Stomach (tissue), 9 donors: ENCODE results near the gene TREML1. TPM values are rescaled to one million over a fixed set of nuclear protein-coding genes. Genes with fewer than 3 reads are reported as not detected.

Source experiments
- DNase-seq, 2 donors: peaks; one replicate each; pipeline versions ENCODE4 v3.0.0 to v3.0.0-alpha.2; 2013 to 2019
- H3K27ac ChIP-seq, 5 donors: fragments of 200-600 bp in 4 of 5; sonication (generic) in 4 of 5; one replicate each; pipeline ENCODE4 v1.5.1; 2013 to 2019; ENCODE audit warnings: mild to moderate bottlenecking in 1 of 5, moderate library complexity in 1 of 5
- H3K27me3 ChIP-seq, 3 donors: fragments of 200-600 bp; sonication (generic); one replicate each; pipeline ENCODE4 v1.5.1; 2017 to 2019; ENCODE audit warnings: mixed run types in 1 of 3
- H3K36me3 ChIP-seq, 4 donors: fragments of 200-600 bp; sonication (generic); 1 replicate in 3 of 4; 2 replicates in 1 of 4; pipeline ENCODE4 v1.5.1; 2016 to 2019
- H3K4me1 ChIP-seq, 4 donors: fragments of 200-600 bp; sonication (generic); one replicate each; pipeline ENCODE4 v1.5.1; 2016 to 2019
- H3K4me3 ChIP-seq, 4 donors: fragments of 200-600 bp; sonication (generic) in 3 of 4; one replicate each; pipeline ENCODE4 v1.5.1; 2016 to 2019; ENCODE audit warnings: mild to moderate bottlenecking in 1 of 4
- H3K9me3 ChIP-seq, 4 donors: fragments of 200-600 bp; sonication (generic); one replicate each; pipeline ENCODE4 v1.5.1; 2016 to 2019
- CTCF ChIP-seq, 7 experiments: fragments of 450-650 bp in 4 of 7; fragments of 200-600 bp in 3 of 7; sonication (generic) in 3 of 7; IDR thresholded peaks; one replicate each; pipeline ENCODE4 v1.5.1; 2016 to 2019; ENCODE audit warnings: antibody characterized with exemption in 7 of 7, control low read depth in 2 of 7, mild to moderate bottlenecking in 1 of 7
- EP300 ChIP-seq: sonication (generic); formaldehyde crosslinking; IDR thresholded peaks from one replicate; pipeline ENCODE4 v1.6.1; 2017; ENCODE audit warnings: antibody characterized with exemption
- POLR2A ChIP-seq, 4 donors: fragments of 450-650 bp; IDR thresholded peaks; one replicate each; pipeline ENCODE4 v1.6.1; 2016; ENCODE audit warnings: antibody characterized with exemption in 4 of 4, control low read depth in 2 of 4, mild to moderate bottlenecking in 1 of 4, moderate library complexity in 1 of 4
- POLR2AphosphoS5 ChIP-seq, 3 donors: sonication (generic); formaldehyde crosslinking; IDR thresholded peaks; one replicate each; pipeline ENCODE4 v1.6.1; 2016; ENCODE audit warnings: antibody characterized with exemption in 3 of 3
- WGBS, 5 donors: extraction: QIAGEN DNeasy Blood & Tissue Kit in 3 of 5; methylation state at CpG; one replicate each; pipeline versions ENCODE4 v1.1.5 to v1.1.7; 2013 to 2018; 5-methylcytosine and 5-hydroxymethylcytosine counted together
- intact Hi-C: fragments of 100-400 bp; cut with DNase I; formaldehyde crosslinking; loops from one replicate; pipeline ENCODE4 v1.15.1; 2023; ENCODE audit warnings: low total_unique reads
- polyA plus RNA-seq, 3 donors: library from polyadenylated mRNA; stranded (reverse); fragments of 200-250 nt; gene quantifications; one replicate each; pipeline ENCODE4 v1.2.3, GENCODE V29; 2013
- total RNA-seq, 5 donors: library from RNA; depleted of rRNA; stranded (reverse); fragments of >200 nt; gene quantifications; one replicate each; pipeline versions ENCODE4 v1.1.0 to v1.2.3, GENCODE V29; 2014 to 2016
- donor health status: healthy with polysubstance abuse.
- donor health status: Bipolar disorder and iron deficiency.
- donor health status: healthy.

TREML1 gene
- total and polyA plus RNA-seq, 8 donors: not detected

GRCh38 chr6:41164551-41165120 lies 10.5 kb upstream of the TREML1 start:
- 75 to 94% (median 88%) methylated on average over 4 of the region's 4 CpGs for WGBS, 5 donors
- Histone ChIP-seq H3K9me3 (no peaks in the 10 kb centered on the region), H3K27ac (no peak overlapping the region), H3K36me3 (no peaks in the 10 kb centered on the region), H3K4me1 (peaks cover 0 to 2% (median 0%) of the 10 kb centered on the region in 4 donors), H3K27me3 (peaks cover 0 to 19% (median 6%) of the 10 kb centered on the region in 3 donors), H3K4me3 (no peak overlapping the region)
- no peak for DNase-seq
- intact Hi-C loops: no loop called here
- TF ChIP-seq POLR2A (IDR thresholded peaks at IDR 0.05): no peak

DNA sequence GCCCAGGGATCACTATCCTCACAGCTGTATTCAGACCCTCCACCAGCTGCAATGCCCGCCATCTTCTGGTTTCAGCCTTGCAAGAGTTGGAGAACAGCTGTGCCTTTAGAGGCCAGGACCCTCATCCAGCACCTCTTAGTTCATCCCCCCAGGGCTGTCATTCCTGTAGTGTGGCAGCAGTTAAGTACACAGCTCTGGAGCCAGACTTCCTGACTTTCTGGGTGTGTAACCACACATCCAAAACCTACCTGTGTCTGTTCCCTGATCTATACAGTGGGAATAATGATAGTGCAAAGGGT lies 9.2 kb upstream of the TREML1 start:
- intact Hi-C loops: no loop called here
- Histone ChIP-seq H3K27ac (no peak overlapping the region), H3K36me3 (no peaks in the 10 kb centered on the region), H3K4me1 (peaks cover 0 to 6% (median 0%) of the 10 kb centered on the region in 4 donors), H3K27me3 (peaks cover 0 to 22% (median 6%) of the 10 kb centered on the region in 3 donors), H3K9me3 (no peaks in the 10 kb centered on the region), H3K4me3 (no peak overlapping the region)
- WGBS, 5 donors: 88 to 100% (median 100%) methylated on average over 1 of the region's 1 CpG
- no peak for TF ChIP-seq POLR2AphosphoS5 (IDR thresholded peaks at IDR 0.05)
- TF ChIP-seq EP300: no peak
- no peak for TF ChIP-seq POLR2A (IDR thresholded peaks at IDR 0.05)
- TF ChIP-seq CTCF (IDR thresholded peaks at IDR 0.05): no peak
- DNase-seq: no peak

DNA sequence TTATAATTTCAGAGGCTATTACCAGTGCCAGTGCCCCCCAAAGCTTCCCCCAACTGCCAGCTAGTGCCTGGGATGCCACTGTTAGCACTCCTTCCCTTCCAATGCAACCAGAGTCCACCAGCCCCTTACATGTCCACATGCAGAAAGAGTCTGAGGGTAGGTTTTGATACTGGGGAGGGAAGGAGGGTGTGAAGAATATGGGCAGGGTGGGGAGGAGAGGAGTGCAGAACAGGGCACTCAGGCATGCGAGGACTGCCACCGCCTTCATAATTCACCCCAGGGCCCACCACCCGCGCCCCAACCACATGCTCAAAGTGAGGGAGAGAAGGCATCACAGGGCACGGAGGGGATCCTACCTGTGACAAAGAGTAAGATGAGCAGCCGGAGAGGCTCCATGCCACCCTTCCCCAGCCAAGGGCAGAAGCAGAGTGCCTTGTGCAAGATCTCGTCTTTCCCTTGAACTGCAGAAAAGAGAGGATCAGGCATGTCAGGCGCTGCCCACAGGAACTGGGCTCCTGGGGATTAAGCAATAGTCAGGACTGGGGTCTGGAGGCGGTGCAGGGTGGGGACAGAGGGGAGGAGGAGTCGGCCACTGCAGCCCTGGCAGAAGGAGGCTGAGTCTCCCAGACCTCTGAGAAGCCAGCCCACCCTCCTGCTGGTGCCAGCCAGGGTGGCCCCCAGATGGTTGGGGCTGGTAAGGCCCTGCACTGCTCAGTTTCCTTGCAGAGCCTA lies 8.7 kb upstream of the TREML1 start, which contains the start of gene TREM2:
TREM2 (minus strand) TSS at position 430 of the 732 bp plus-strand sequence; CDS start at position 396, 34 bp downstream.
- H3K4me3 ChIP-seq: no peak within 1 kb of the TSS
- peaks cover 0 to 22% (median 6%) of the 10 kb centered on the region in 3 donors for H3K27me3 ChIP-seq
- peaks cover 0 to 6% (median 0%) of the 10 kb centered on the region in 4 donors for H3K4me1 ChIP-seq
- DNase-seq: no peak
- no peak within 1 kb of the TSS for H3K27ac ChIP-seq
- H3K9me3 ChIP-seq: no peaks in the 10 kb centered on the region
- intact Hi-C loops: no loop called here
- 76 to 84% (median 78%) methylated on average over 10 of the region's 10 CpGs for WGBS, 5 donors
- H3K36me3 ChIP-seq: no peaks in the 10 kb centered on the region
- no peak for TF ChIP-seq EP300
- TF ChIP-seq POLR2AphosphoS5 (IDR thresholded peaks at IDR 0.05): no peak
- TF ChIP-seq POLR2A (IDR thresholded peaks at IDR 0.05): no peak
- TF ChIP-seq CTCF (IDR thresholded peaks at IDR 0.05): no peak

GRCh38 chr6:41161851-41162552 lies 7.9 kb upstream of the TREML1 start:
- H3K36me3 ChIP-seq: no peaks in the 10 kb centered on the region
- peaks cover 0 to 6% (median 0%) of the 10 kb centered on the region in 4 donors for H3K4me1 ChIP-seq
- WGBS, 5 donors: 69 to 75% (median 73%) methylated on average over 13 of the region's 13 CpGs
- no peak for TF ChIP-seq EP300
- TF ChIP-seq POLR2A (IDR thresholded peaks at IDR 0.05): no peak
- TF ChIP-seq POLR2AphosphoS5 (IDR thresholded peaks at IDR 0.05): no peak
- TF ChIP-seq CTCF (IDR thresholded peaks at IDR 0.05): no peak
- no peak for DNase-seq
- intact Hi-C loops: no loop called here
- H3K9me3 ChIP-seq: no peaks in the 10 kb centered on the region
- peaks cover 0 to 25% (median 6%) of the 10 kb centered on the region in 3 donors for H3K27me3 ChIP-seq
- H3K4me3 ChIP-seq: no peak overlapping the region
- H3K27ac ChIP-seq: no peak overlapping the region
